ES-I3 (cell line): ENCODE measurements around the gene PLCL1.

Experiments
- H3K36me3 ChIP-seq: 2 replicates; pipeline ENCODE4 v1.6.1; 2013; ENCODE audit warnings: mild to moderate bottlenecking, low read length, control low read depth, moderate library complexity; ENCODE audit not compliant: insufficient read depth
- H3K4me1 ChIP-seq: 2 replicates; pipeline ENCODE4 v1.6.1; 2013; ENCODE audit warnings: mild to moderate bottlenecking, control low read depth, low read length; ENCODE audit not compliant: insufficient read depth
- H3K9ac ChIP-seq: 2 replicates; pipeline ENCODE4 v1.6.1; 2013; ENCODE audit warnings: low read depth, mild to moderate bottlenecking, low read length, moderate library complexity
- H3K9me3 ChIP-seq: 2 replicates; pipeline ENCODE4 v1.6.1; 2013; ENCODE audit warnings: mild to moderate bottlenecking, low read length, moderate library complexity; ENCODE audit not compliant: control insufficient read depth, insufficient read depth

Gene PLCL1

DNA sequence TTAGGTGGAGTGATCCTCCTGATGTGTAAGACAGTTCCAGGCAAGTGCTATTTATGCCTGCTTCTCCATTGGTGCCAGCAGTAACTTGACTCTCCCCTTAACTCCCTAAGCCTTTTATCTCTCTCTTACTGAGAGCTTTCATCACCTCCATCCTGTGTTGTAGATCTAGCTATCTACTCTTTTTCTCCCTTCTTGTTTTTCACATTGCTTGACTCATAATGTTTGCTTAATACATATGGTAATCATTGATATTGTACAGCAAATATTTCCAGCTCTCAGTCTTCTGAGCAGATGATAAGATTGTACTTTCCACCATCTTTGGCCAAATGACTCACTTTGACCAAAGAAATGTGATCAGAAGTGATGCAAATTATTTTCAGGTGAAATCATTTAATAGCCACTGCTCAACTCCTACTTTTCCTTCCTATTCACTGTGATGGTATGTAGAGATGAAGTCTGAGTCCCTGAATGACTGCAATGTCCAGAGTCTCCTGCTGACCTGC is 165.0 kb downstream of the PLCL1 start:
- H3K9ac ChIP-seq, result no peak overlapping the region
- no peaks in the 10 kb centered on the region for H3K36me3 ChIP-seq
- H3K4me1 ChIP-seq, result no peaks in the 10 kb centered on the region
- H3K9me3 ChIP-seq, result no peaks in the 10 kb centered on the region

DNA sequence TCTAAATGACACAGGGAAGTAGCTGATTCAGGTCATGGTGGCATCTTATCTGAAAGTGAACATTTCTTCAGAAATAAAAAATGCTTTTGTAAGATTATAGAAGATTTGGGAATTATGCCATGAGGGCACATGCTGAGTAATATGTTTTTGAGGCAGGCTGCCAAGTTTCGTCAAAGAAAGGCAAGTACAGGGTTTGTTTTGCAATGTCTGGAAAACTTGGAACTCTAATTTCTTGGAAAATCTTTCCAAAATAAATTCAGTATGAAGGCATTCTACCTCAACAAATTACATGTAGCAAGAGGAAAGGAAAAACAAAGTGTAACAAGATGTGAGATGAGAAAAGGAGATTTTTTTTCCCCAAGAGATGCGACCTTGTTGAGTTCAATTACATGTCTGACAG is 167.7 kb downstream of the PLCL1 start:
- H3K9me3 ChIP-seq, result no peaks in the 10 kb centered on the region
- H3K4me1 ChIP-seq, result no peaks in the 10 kb centered on the region
- H3K36me3 ChIP-seq, result no peaks in the 10 kb centered on the region
- no peak overlapping the region for H3K9ac ChIP-seq

DNA sequence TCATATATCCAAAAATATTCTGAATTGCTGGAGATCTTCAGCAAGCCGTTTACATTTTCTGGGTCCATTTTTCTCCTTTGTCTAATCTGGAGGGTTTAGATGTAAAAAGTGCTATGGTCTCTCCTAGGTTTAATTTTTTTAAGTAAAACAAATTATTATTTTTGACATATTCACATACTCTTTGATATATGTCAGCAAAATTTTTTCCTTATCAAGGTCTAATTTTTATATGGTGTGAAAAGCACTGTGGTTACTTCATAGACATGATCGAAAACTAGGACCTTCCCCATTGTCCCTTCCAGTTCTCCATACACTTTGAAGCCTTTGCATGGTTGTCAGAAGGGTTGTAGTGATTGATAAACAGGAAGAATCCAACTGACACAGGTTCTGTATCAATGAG is 168.2 kb downstream of the PLCL1 start:
- H3K36me3 ChIP-seq, result no peaks in the 10 kb centered on the region
- no peaks in the 10 kb centered on the region for H3K9me3 ChIP-seq
- no peaks in the 10 kb centered on the region for H3K4me1 ChIP-seq
- H3K9ac ChIP-seq, result no peak overlapping the region

DNA sequence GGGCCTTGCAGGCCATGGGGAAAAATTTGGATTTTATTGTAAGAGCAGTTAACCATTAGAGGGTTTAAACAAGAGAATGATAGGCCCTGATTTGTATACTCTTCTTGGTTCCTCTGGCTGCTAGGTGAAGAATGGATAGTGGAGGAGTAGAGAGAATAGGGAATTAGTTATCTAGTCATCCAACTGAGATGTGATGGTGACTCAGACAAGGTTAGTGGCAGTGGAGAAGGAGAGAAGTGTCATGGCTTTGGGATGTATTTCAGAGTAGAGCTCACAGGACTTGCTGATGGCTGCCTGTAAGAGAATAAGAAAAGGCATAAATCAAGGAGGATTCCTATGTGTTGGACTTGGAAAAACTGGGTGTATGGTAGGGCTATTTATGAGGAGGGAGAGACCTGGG is 169.4 kb downstream of the PLCL1 start:
- no peaks in the 10 kb centered on the region for H3K9me3 ChIP-seq
- no peak overlapping the region for H3K9ac ChIP-seq
- no peaks in the 10 kb centered on the region for H3K4me1 ChIP-seq
- H3K36me3 ChIP-seq, result no peaks in the 10 kb centered on the region

DNA sequence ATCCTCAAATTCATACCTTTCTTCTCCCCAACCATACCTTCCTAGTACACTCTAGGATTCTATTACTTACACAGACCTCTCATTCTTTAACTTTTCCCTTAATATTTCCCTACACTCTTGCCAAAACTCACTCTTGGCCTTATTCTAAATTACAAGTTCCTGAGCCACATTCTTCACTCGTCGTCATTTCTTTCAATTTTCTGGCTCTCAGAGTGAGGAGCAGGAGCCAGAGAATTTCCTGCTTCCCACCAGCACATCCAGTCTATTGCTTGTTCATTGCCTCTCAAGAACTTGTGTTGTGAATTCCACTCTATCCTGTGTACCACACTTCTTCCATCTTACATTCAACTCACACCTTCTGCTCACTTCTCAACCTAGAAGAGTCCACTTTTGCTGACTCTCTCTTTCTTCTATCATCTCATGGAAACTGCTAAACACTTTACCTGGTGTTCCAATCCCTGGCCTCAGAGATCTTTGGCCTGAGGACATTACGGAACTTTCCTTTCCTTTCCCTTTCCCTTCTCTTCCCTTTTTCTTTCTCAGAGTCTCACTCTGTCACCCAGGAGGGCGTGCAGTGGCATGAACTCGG is 171.6 kb downstream of the PLCL1 start:
- H3K9ac ChIP-seq, result no peak overlapping the region
- H3K9me3 ChIP-seq, result no peaks in the 10 kb centered on the region
- no peaks in the 10 kb centered on the region for H3K4me1 ChIP-seq
- no peaks in the 10 kb centered on the region for H3K36me3 ChIP-seq

DNA sequence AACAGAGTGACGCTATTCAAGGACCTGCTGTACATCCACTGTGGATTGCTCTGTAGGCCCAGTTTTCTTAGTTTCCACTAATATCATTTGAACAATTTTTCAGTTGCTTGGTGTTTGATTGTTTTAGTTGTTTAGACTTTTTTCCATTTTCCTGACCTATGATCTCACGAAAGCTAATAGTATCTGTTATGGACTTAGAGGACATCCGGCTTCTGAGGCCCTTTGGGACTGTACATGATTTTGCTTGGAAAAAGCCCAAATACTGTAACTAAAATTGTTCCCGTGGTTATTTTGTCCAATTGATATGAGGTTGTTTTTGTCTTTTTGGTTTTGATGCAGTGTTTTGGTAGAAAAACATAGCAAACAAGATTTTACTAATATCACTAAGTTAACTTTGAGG is 174.6 kb downstream of the PLCL1 start:
- H3K4me1 ChIP-seq, result no peaks in the 10 kb centered on the region
- H3K36me3 ChIP-seq, result no peaks in the 10 kb centered on the region
- H3K9ac ChIP-seq, result no peak overlapping the region
- no peaks in the 10 kb centered on the region for H3K9me3 ChIP-seq

DNA sequence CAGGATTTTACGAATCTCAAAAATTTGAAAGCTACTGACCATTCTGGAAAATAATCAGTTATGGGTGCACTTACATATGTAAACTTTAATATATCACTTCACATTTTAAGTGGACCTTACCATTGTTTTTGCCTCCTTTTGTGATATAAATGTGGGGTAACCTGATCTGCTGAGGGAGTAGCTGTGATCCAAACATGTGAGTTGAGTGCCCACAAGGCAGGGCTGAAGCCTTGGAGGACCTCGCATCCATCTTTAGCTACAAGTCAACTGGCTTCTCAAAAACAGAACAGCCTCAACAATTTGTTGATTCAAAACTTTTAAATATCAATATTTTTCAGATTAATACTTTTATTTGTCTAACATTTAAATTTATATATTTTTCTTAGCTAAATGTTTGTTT is 178.2 kb downstream of the PLCL1 start:
- H3K9me3 ChIP-seq, result no peaks in the 10 kb centered on the region
- no peaks in the 10 kb centered on the region for H3K4me1 ChIP-seq
- H3K36me3 ChIP-seq, result no peaks in the 10 kb centered on the region
- no peak overlapping the region for H3K9ac ChIP-seq

DNA sequence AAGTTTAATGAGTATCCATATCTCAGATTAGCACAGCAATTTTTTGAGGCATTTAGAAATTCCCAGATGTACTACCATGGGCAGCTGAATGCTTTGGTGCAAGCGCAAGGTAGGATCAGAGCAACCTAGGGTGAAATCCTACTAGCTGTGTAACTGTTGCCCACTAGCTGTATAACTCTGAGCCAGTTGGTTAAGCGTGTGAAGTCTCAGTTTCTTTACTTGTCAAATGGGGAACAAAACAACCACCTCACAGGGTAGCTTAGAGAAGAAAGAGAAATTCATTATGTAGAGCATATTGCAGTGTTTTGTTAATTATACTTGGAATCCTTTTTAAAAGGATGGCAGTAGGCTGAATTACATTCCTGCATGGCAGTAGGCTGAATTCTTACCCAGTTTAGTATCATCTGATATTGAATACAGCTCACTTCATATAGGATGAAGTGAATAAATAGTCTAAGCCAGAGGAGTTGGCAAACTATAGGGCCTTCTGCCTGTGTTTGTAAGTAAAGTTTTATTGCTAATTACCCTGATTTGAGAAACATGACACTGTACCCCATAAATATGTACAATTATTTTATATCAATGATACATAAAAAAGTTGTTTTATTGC is 180.7 kb downstream of the PLCL1 start:
- H3K36me3 ChIP-seq, result no peaks in the 10 kb centered on the region
- H3K9me3 ChIP-seq, result 0 out of 2 replicates have a peak, but pooled peaks cover 3% of the 10 kb centered on the region
- H3K9ac ChIP-seq, result no peak overlapping the region
- no peaks in the 10 kb centered on the region for H3K4me1 ChIP-seq

DNA sequence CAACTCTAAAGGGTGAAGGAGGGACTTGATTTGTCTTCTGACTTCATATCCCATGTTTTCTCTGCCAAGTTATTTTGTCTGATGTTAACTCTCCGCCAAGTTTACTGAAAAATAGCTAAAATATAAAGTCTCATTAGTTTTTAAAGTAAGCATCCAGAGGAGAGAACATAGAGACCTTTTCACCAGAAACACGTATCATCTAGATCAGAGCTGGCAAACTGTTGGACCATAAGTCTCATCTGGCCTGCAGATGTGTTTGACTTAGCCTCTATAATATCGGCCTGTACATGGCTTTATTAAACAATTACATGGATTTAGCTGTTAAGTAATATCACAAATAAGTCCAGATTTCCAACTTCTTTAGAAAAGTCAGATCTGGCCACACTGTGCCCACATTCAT is 182.6 kb downstream of the PLCL1 start:
- Histone ChIP-seq H3K4me1 (no peaks in the 10 kb centered on the region), H3K9me3 (0 out of 2 replicates have a peak, but pooled peaks cover 3% of the 10 kb centered on the region), H3K36me3 (no peaks in the 10 kb centered on the region)

DNA sequence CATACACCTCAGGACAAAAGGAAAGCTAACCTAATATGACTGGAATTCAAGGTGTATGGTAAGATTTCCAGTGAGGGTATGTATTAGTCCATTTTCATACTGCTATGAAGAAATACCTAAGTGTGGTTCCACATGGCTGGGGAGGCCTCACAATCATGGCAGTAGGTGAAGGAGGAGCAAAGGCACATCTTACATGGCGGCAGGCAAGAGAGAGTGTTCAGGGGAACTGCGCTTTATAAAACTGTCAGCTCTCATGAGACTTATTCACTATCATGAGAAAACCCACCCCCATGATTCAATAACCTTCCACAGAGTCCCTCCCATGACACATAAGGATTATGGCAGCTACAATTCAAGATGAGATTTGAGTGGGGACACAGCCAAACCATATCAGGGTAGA is 186.0 kb downstream of the PLCL1 start:
- Histone ChIP-seq H3K9ac (no peak overlapping the region), H3K4me1 (no peaks in the 10 kb centered on the region), H3K36me3 (no peaks in the 10 kb centered on the region), H3K9me3 (0 out of 2 replicates have a peak, but pooled peaks cover 3% of the 10 kb centered on the region)

More for the DNA sequence above, 182.6 kb downstream of the PLCL1 start:
- H3K9ac ChIP-seq, result no peak overlapping the region

DNA sequence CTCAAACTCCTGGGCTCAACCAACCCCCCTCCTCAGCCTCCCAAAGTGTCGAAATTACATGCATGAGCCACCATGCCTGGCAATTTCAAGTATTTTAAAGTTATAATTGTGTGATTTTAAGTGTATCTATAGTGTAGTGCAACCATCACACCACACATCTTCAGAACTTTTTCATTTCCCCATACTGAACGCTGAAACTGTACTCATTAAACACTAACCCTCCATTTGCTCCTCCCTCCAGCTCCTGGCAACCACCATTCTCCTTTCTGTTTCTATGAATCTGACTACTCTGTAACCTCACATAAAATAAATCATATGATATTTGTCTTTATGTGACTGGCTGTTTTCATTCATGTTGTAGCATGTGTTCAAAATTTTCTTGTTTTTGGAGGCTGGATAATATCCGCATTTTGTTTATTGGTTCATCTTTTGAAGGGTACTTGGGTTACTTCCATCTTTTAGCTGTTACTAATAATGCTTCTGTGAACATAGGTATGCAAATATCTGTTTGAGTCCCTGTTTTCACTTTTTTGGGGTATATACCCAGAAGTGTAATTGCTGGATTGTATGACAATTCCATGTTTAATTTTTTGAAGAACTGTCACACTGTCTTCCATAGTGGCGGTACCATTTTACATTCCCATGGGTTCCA is 188.2 kb downstream of the PLCL1 start:
- no peaks in the 10 kb centered on the region for H3K36me3 ChIP-seq
- H3K4me1 ChIP-seq, result no peaks in the 10 kb centered on the region
- no peak overlapping the region for H3K9ac ChIP-seq
- H3K9me3 ChIP-seq, result 0 out of 2 replicates have a peak, but pooled peaks cover 3% of the 10 kb centered on the region

DNA sequence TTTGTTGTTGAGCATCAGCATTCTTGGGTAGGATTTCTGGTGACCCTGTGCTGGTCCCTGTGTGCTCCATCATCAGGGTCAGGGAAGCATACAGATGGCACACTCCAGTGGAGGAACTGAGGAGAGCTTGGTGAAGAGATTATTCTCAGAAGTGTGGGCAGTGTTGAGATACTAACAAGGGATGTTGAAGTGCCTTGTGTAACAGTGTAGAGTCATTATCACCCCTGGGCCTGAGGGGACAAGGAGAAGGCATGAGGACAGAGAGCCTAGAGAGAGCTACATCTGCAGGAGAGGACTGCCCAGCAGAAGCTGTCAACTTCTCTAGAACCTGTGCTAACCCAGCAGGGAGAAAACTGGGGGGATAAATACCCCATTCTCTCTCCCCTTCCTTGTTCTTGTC is 189.0 kb downstream of the PLCL1 start:
- H3K9ac ChIP-seq, result no peak overlapping the region
- H3K4me1 ChIP-seq, result no peaks in the 10 kb centered on the region
- 0 out of 2 replicates have a peak, but pooled peaks cover 3% of the 10 kb centered on the region for H3K9me3 ChIP-seq
- H3K36me3 ChIP-seq, result no peaks in the 10 kb centered on the region

DNA sequence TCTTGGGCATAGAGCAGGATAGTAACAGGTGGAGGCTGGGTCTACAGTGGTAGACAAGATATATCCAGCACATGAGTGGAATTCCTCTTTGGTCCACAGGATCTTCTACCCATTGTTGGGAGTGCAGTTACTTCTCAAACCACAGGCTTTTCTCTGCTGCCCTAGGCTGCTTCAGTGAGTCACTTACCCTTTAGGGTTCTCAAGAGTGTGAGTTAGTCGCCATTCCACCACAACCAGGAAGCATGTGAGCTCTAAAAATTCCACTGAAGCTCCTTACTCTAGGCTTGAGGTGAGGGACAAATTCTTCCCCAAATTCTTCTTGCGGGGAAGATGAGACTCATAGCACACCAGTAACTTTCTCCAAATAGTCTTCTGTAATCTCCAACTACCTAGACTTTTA is 189.4 kb downstream of the PLCL1 start:
- Histone ChIP-seq H3K4me1 (no peaks in the 10 kb centered on the region), H3K36me3 (no peaks in the 10 kb centered on the region), H3K9me3 (0 out of 2 replicates have a peak, but pooled peaks cover 3% of the 10 kb centered on the region), H3K9ac (no peak overlapping the region)

DNA sequence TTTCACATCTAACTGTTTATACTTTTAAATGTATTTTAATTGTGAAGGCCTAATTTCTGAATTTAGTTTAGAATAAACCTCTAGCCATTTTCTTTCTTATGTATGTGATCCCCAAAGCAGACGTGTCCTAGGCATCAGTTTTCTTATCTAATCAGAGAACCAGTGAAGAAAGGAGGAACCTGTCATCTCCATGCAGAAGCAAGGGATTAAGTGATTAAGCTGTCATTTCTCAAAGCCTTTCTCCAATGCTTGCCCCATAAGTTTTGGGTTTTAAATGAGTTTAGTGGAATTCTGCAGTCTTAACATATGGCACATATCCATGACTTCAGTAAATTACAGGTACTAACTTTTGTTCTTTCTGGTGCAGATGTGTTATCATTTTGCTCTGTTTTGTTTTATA is 190.4 kb downstream of the PLCL1 start:
- no peak overlapping the region for H3K9ac ChIP-seq
- no peaks in the 10 kb centered on the region for H3K4me1 ChIP-seq
- no peaks in the 10 kb centered on the region for H3K36me3 ChIP-seq
- 0 out of 2 replicates have a peak, but pooled peaks cover 2% of the 10 kb centered on the region for H3K9me3 ChIP-seq

DNA sequence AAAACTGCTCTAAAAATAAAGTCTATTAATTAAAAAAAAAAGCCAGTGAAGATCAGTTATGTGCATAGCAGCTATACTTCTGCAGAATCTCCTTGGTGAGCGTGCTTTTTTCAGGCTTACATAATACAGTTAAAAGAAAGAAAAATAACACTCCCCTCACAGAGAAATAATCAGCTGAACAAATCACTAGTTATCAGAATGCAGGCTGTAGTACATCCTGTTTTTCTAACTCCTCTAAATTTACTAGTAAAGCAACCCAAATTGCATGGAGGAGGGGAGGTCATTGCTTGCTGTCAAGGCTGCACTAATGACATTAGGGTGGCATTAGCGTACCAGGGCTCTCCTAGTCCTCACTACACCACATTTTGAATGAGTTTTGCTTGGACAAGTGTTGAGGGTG is 192.2 kb downstream of the PLCL1 start:
- H3K36me3 ChIP-seq, result no peaks in the 10 kb centered on the region
- H3K9ac ChIP-seq, result no peak overlapping the region
- no peaks in the 10 kb centered on the region for H3K4me1 ChIP-seq
- H3K9me3 ChIP-seq, result no peaks in the 10 kb centered on the region
